ENCODE results near the gene ZC3H4. TPM values are rescaled to one million over a fixed set of nuclear protein-coding genes. Genes with fewer than 3 reads are reported as not detected.

Gene ZC3H4
- total and polyA plus RNA-seq, 10 of the 15 experiments (the other 5 are each of a cell fraction or from before 2014, with no cell fraction given), result 5.1 to 86.3 (median 15.5) TPM

DNA sequence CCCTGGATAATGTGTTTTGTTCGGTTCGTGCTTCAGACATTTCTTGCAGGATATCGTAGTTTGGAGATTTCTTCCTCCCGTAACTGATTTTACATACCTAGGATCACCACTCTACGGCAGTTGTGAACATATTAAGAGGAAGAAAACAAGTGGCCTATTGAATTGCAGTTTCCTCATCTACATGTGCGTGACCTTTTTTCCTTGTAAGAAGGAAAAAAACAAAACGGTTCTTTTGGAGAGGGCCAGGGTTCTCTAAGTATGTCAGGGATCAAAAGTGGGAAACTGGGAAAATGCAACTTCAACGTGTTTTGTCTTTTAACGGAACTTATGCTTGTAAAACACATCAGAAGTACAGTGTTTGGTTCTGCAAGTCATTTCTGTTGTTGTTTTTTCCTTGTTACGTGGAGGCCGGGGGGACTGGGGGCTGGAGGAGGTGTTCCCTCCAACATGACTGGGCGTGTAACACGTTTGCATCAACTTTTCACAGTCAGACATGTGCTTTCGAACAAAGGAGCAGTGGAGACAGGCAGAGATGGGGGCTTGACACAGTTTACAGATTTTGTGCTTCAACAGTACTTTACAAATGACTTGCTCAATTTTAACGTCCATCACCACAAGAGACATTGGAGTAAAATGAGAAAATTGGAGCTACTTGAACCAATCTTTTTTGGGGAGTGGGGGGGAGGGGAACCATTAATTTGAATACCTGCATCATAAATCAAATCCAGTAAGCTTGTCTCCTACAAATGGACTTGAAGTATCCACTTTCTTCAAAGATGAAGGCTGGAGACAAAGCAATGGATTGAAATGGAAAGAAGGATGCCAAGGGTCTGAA is 3.8 kb downstream of the ZC3H4 start (continued):
- no peak; the same call in none of the 2 replicates for TF ChIP-seq MTA3 (IDR thresholded peaks at IDR 0.05; ENCODE audit: borderline replicate concordance, low read length)
- no peak for TF ChIP-seq EGR1 (IDR thresholded peaks at IDR 0.05; ENCODE audit: borderline replicate concordance in 1 of 2, low read depth in 2 of 2, low read length in 2 of 2)
- TF ChIP-seq DPF2 (IDR thresholded peaks at IDR 0.05), result no peak
- no peak for TF ChIP-seq MYC (IDR thresholded peaks at IDR 0.05; ENCODE audit: insufficient read depth, insufficient read length, insufficient replicate concordance, low read length, severe bottlenecking)
- TF ChIP-seq SMC3 (IDR thresholded peaks at IDR 0.05; ENCODE audit: borderline replicate concordance, low read length), result no peak
- TF ChIP-seq, protein P1, sequence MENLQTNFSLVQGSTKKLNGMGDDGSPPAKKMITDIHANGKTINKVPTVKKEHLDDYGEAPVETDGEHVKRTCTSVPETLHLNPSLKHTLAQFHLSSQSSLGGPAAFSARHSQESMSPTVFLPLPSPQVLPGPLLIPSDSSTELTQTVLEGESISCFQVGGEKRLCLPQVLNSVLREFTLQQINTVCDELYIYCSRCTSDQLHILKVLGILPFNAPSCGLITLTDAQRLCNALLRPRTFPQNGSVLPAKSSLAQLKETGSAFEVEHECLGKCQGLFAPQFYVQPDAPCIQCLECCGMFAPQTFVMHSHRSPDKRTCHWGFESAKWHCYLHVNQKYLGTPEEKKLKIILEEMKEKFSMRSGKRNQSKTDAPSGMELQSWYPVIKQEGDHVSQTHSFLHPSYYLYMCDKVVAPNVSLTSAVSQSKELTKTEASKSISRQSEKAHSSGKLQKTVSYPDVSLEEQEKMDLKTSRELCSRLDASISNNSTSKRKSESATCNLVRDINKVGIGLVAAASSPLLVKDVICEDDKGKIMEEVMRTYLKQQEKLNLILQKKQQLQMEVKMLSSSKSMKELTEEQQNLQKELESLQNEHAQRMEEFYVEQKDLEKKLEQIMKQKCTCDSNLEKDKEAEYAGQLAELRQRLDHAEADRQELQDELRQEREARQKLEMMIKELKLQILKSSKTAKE (IDR thresholded peaks at IDR 0.05; ENCODE audit: low read depth, poor library complexity, severe bottlenecking), result no peak
- TF ChIP-seq NFXL1 (IDR thresholded peaks at IDR 0.05; ENCODE audit: borderline replicate concordance), result no peak
- TF ChIP-seq SUZ12 (IDR thresholded peaks at IDR 0.05; ENCODE audit: unreplicated experiment), result no peak
- TF ChIP-seq, protein P2, sequence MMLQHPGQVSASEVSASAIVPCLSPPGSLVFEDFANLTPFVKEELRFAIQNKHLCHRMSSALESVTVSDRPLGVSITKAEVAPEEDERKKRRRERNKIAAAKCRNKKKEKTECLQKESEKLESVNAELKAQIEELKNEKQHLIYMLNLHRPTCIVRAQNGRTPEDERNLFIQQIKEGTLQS (IDR thresholded peaks at IDR 0.05; ENCODE audit: borderline replicate concordance, extremely low read depth, low read depth, low read length), result no peak
- TF ChIP-seq IKZF2 (IDR thresholded peaks at IDR 0.05), result peak; percentile 49 to 76
- no peak for TF ChIP-seq TARDBP (IDR thresholded peaks at IDR 0.05; ENCODE audit: borderline replicate concordance)
- no peak for TF ChIP-seq SPI1 (IDR thresholded peaks at IDR 0.05; ENCODE audit: borderline replicate concordance, insufficient read depth, low read depth, low read length)
- no peak for TF ChIP-seq BMI1 (IDR thresholded peaks at IDR 0.05; ENCODE audit: borderline replicate concordance)
- no peak for TF ChIP-seq RELA (IDR thresholded peaks at IDR 0.05; ENCODE audit: borderline replicate concordance, partially characterized antibody)
- TF ChIP-seq, protein P3, sequence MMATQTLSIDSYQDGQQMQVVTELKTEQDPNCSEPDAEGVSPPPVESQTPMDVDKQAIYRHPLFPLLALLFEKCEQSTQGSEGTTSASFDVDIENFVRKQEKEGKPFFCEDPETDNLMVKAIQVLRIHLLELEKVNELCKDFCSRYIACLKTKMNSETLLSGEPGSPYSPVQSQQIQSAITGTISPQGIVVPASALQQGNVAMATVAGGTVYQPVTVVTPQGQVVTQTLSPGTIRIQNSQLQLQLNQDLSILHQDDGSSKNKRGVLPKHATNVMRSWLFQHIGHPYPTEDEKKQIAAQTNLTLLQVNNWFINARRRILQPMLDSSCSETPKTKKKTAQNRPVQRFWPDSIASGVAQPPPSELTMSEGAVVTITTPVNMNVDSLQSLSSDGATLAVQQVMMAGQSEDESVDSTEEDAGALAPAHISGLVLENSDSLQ (IDR thresholded peaks at IDR 0.05), result peak; percentile 40; the same call in 1 of the 2 replicates
- TF ChIP-seq ZNF274 (IDR thresholded peaks at IDR 0.05; ENCODE audit: insufficient read depth, insufficient read length), result no peak
- no peak for TF ChIP-seq MEF2A (IDR thresholded peaks at IDR 0.05; ENCODE audit: insufficient read depth, low read depth, low read length)
- TF ChIP-seq BACH1 (IDR thresholded peaks at IDR 0.05; ENCODE audit: borderline replicate concordance), result peak; percentile 41
- TF ChIP-seq ASH2L (IDR thresholded peaks at IDR 0.05; ENCODE audit: borderline replicate concordance, low read depth), result no peak
- no peak for TF ChIP-seq MLLT1 (IDR thresholded peaks at IDR 0.05)
- TF ChIP-seq IKZF1 (conservative IDR thresholded peaks at IDR 0.05), result peak; percentile 51
- TF ChIP-seq MAX (IDR thresholded peaks at IDR 0.05; ENCODE audit: low read depth, low read length), result peak; percentile 90
- peak; percentile 72; the same call in 1 of the 2 replicates for TF ChIP-seq ZBED1 (IDR thresholded peaks at IDR 0.05; ENCODE audit: borderline replicate concordance)
- TF ChIP-seq MYB (IDR thresholded peaks at IDR 0.05; ENCODE audit: borderline replicate concordance, low read depth, low read length), result no peak
- TF ChIP-seq GATAD2B (conservative IDR thresholded peaks at IDR 0.05; ENCODE audit: low read depth), result no peak

Measured in GM12878 (cell line).